NCI-H1417 (cell line): ENCODE results near the gene SPDYE17.
"Not testable (repeated sequence)": the region's sequence is repeated elsewhere in the genome, so short reads cannot be mapped to it uniquely, and the experiment has no call there.

Experiments used
- DNase-seq, 3 experiments: peaks; one replicate each; lab custom pipeline; 2025; lab: John Stamatoyannopoulos, UW

Gene SPDYE17

DNA sequence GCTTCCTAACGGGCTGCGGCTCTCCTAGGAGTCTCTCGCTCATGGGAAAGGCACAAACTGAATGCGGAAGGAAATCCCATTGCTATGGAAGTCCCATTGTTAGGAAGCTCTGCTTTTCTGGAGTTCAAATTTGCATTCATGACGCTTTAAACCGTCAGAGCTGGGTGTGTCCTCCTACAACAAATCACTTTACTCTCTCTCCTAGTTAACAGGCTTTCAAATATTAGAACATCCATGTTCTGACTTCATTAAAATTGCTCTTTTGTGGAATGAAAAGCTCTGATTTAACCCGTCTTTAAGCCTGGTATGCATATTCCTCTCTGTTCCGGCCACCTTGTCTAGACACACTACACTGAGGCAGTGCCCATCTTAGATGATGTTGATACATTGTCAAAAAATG lies at the start of gene SPDYE17:
SPDYE17 (minus strand) TSS at position 101 of the 400 bp plus-strand sequence. CDS start 1,791 bp downstream, outside the sequence.
- DNase-seq = not testable (repeated sequence)

GRCh38 chr7:77080236-77080635 lies 48.1 kb upstream of the SPDYE17 start:
- not testable (repeated sequence) for DNase-seq

DNA sequence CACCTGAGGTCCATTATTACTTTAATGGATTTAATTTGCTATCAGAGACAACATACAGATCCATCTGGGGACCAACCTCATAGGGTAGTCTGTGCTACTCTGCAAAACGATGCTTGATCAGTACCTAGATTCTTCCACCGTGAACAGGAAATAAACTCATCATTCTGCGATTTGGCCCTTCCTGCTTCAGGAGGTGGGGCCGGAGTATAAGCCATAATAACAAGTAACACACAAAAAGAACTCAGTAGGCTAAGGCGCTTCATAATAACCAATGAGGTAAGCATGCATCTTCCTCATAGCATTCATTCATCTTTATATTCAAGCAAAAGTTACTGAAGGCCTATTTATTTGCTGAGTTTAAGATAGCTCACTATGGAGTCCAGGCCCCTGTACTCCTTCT lies 47.5 kb upstream of the SPDYE17 start:
- DNase-seq = not testable (repeated sequence)

GRCh38 chr7:77079112-77079511 lies 47.0 kb upstream of the SPDYE17 start:
- not testable (repeated sequence) for DNase-seq

DNA sequence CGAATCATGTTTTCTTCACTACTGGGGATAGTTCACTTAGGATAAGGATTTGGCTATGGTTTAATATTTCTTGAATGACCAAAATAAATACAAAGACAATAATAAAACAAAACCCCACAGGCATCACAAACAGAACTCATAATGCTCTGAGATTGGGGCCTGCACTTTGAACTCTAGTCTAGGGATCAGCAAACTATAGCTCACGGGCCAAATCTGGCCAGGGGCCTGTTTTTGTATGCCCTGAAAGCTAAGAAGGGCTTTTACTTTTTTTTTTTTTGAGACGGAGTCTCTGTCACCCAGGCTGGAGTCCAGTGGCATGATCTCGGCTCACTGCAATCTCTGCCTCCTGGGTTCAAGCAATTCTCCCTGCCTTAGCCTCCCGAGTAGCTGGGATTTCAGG lies 44.9 kb upstream of the SPDYE17 start:
- not testable (repeated sequence) for DNase-seq

DNA sequence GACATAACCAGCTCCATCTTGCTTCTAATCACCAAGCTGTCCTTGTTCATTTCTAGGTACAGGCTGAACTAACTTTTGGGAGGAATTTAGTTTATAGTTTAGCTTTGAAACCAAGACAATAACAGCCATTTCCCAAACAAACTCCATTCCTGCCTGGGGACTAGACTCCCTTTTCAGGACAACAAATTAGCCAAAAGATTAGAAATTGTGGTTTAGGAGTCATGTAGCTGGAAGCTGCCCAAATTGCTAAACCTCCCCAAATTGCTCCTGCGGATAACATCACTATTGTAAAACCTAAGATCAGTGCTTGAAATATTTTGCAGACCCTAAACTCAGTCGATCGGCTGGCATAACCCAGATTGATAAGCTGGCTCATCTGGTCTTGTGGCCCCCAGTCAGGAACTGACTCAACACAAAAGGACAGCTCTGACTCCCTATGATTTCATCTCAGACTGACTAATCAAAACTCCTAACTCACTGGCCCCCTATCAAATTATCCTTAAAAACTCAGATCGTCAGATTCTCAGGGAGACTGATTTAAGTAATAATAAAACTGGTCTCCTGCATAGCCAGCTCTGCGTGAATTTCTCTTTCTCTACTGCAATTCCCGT lies 42.7 kb upstream of the SPDYE17 start:
- DNase-seq = not testable (repeated sequence)

- DNase-seq = not testable (repeated sequence)
These were observed 38.9 kb upstream of the SPDYE17 start for GRCh38 chr7:77071108-77071507.

DNA sequence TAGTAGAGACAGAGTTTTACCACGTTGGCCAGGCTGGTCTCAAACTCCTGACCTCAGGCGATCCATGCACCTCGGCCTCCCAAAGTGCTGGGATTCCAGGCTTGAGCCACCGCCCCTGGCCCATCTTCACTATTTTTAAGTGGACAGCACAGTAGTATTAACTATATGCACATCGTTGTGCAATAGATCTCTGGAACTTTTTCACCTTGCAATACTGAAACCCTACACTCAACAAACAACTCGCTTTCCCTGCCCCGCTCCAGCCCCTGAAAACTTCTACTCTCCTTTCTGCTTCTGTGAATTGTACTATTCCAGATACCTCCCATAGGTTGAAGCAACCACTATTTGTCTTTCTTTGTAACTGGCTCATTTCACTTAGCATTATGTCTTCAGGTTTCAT lies 33.7 kb upstream of the SPDYE17 start:
- DNase-seq = not testable (repeated sequence)

- not testable (repeated sequence) for DNase-seq
These were observed 31.6 kb upstream of the SPDYE17 start for GRCh38 chr7:77063732-77064131.

GRCh38 chr7:77062557-77062956 lies 30.4 kb upstream of the SPDYE17 start, which contains the start of gene SPDYE18:
TSS of gene SPDYE18 (minus strand) at chr7:77062558. CDS start at chr7:77060512, 2,046 bp downstream.
- not testable (repeated sequence) for DNase-seq

GRCh38 chr7:77026349-77026748 lies 5.8 kb downstream of the SPDYE17 start:
- not testable (repeated sequence) for DNase-seq

DNA sequence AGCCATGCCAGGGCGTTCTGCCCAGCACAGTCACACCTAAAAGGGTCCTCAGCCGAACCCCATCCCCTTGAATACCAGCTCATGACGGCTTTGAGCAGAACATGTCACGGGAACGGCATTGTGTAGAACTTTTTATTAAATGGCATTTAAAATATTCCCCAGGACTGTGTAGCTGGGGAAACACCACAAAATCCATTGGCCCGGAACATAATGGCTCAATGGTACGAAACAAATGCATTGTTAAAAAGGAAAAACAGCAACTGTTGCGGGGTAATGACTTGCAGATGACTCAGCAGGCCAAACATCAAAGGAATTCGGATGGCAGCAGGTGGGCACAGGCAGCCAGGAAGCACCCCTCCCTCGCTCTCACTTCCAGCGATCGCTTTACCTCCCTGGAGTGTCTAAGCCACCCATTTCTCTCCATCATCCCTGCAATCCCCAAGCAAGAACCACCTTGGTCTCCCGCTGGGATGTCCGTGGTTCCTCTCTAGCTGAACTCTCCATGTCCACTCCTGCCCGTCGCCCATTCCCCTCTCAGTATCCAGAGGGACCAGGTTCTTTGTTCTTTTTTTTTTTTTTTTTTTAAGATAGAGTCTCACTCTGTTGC lies 22.0 kb downstream of the SPDYE17 start:
- not testable (repeated sequence) for DNase-seq

DNA sequence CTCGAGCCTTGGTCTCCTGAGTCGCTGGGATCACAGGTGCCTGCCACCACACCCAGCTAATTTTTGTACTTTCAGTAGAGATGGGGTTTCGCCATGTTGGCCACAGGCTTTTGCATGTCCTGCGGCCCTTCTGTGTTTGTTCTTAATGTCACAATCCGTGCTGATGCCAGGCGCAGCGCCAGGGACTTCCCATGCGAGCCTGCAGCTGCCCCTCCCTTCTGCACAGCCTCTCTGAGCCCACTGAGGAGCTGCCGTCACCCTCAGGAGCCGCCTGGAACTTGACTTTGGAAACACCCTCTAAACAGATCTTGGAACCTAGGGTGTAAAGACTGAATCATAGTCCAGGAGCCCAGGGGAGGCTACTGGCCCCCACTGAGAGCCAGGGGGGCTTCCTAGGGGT lies 24.2 kb downstream of the SPDYE17 start:
- DNase-seq = not testable (repeated sequence)

- DNase-seq = not testable (repeated sequence)
These were observed 25.7 kb downstream of the SPDYE17 start for GRCh38 chr7:77006127-77007110.

- not testable (repeated sequence) for DNase-seq
These were observed 26.6 kb downstream of the SPDYE17 start for GRCh38 chr7:77005461-77006057.

- not testable (repeated sequence) for DNase-seq
These were observed 28.0 kb downstream of the SPDYE17 start for GRCh38 chr7:77004151-77004550.

DNA sequence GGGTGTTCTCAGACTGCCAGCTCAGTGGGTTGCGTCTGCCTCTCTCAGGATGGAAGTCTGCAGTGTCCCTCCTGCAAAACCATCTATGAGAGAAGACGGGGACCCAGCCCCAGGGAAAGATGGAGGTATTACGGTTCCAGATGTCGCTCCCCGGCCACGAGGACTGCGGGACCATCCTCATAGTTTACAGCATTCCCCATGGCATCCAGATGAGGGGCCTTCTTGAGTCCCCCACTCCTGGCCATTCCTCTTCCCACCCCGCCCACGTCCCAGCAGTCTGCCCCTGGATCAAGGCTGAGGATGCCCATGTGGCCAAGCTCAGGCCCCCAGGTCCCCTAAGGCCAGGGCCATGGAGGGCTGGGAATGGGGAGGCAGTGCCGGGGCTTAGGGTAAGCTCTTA lies 28.9 kb downstream of the SPDYE17 start:
- not testable (repeated sequence) for DNase-seq

GRCh38 chr7:77002678-77003233 lies 29.4 kb downstream of the SPDYE17 start:
- not testable (repeated sequence) for DNase-seq

- DNase-seq = not testable (repeated sequence)
These were observed 30.1 kb downstream of the SPDYE17 start for GRCh38 chr7:77002104-77002503.

- not testable (repeated sequence) for DNase-seq
These were observed 32.6 kb downstream of the SPDYE17 start for GRCh38 chr7:76999474-77000107.
